Muscle layer of duodenum (tissue), 2 donors: ENCODE data around the gene DKC1.

ENCODE experiments used
- H3K27ac ChIP-seq: one replicate; pipeline ENCODE4 v1.7.0; 2013; ENCODE audit warnings: mild to moderate bottlenecking, low read length
- H3K27me3 ChIP-seq: one replicate; pipeline ENCODE4 v1.7.0; 2013; ENCODE audit warnings: low read depth, mild to moderate bottlenecking, control low read depth, low read length
- H3K36me3 ChIP-seq, 2 donors: one replicate each; pipeline ENCODE4 v1.7.0; 2013; ENCODE audit warnings: low read length in 2 of 2, control low read depth in 1 of 2, mild to moderate bottlenecking in 1 of 2; ENCODE audit not compliant: insufficient read depth in 2 of 2, control insufficient read depth in 1 of 2
- H3K4me1 ChIP-seq, 2 donors: one replicate each; pipeline ENCODE4 v1.7.0; 2013; ENCODE audit warnings: low read length in 2 of 2, mild to moderate bottlenecking in 2 of 2, control low read depth in 1 of 2, moderate library complexity in 1 of 2; ENCODE audit not compliant: insufficient read depth in 2 of 2, control insufficient read depth in 1 of 2
- H3K4me3 ChIP-seq, 2 donors: one replicate each; pipeline ENCODE4 v1.7.0; 2013; ENCODE audit warnings: low read length in 2 of 2, low read depth in 1 of 2, mild to moderate bottlenecking in 1 of 2
- H3K9me3 ChIP-seq, 2 donors: one replicate each; pipeline ENCODE4 v1.7.0; 2013; ENCODE audit warnings: low read length in 2 of 2, control low read depth in 1 of 2, mild to moderate bottlenecking in 1 of 2; ENCODE audit not compliant: control insufficient read depth in 1 of 2
- donor health status: healthy.

Gene DKC1

GRCh38 chrX:154797006-154797405 is 34.3 kb downstream of the DKC1 start:
- no peak overlapping the region for H3K4me3 ChIP-seq
- no peak overlapping the region for H3K27ac ChIP-seq
- H3K9me3 ChIP-seq, result no peaks in the 10 kb centered on the region
- no peaks in the 10 kb centered on the region for H3K27me3 ChIP-seq
- H3K36me3 ChIP-seq, result no peaks in the 10 kb centered on the region
- H3K4me1 ChIP-seq, result peaks cover 5 to 9% of the 10 kb centered on the region in 2 donors

- H3K36me3 ChIP-seq, result no peaks in the 10 kb centered on the region
- H3K4me1 ChIP-seq, result peaks cover 9 to 11% of the 10 kb centered on the region in 2 donors
- peak overlapping the region; percentile 77 for H3K27ac ChIP-seq
- H3K4me3 ChIP-seq, result peak overlapping the region in 1 of 2 donors; percentile 11
- H3K9me3 ChIP-seq, result no peaks in the 10 kb centered on the region
- no peaks in the 10 kb centered on the region for H3K27me3 ChIP-seq
Observed at GRCh38 chrX:154799556-154800348, 37.1 kb downstream of the DKC1 start.

GRCh38 chrX:154800478-154801210 is 38.0 kb downstream of the DKC1 start:
- Histone ChIP-seq H3K27me3 (no peaks in the 10 kb centered on the region), H3K4me1 (peaks cover 9 to 11% of the 10 kb centered on the region in 2 donors), H3K9me3 (no peaks in the 10 kb centered on the region), H3K27ac (peak overlapping the region; percentile 77), H3K36me3 (no peaks in the 10 kb centered on the region), H3K4me3 (peak overlapping the region in 1 of 2 donors; percentile 11)

- H3K4me1 ChIP-seq, result peaks cover 9 to 11% of the 10 kb centered on the region in 2 donors
Observed at GRCh38 chrX:154802947-154803346, 40.3 kb downstream of the DKC1 start.

GRCh38 chrX:154804261-154804956 is 41.7 kb downstream of the DKC1 start:
- no peaks in the 10 kb centered on the region for H3K36me3 ChIP-seq
- H3K27me3 ChIP-seq, result no peaks in the 10 kb centered on the region
- H3K9me3 ChIP-seq, result no peaks in the 10 kb centered on the region
- H3K4me3 ChIP-seq, result peak overlapping the region; percentile 72 to 77
- peak overlapping the region; percentile 80 for H3K27ac ChIP-seq
- peaks cover 7 to 11% of the 10 kb centered on the region in 2 donors for H3K4me1 ChIP-seq

More at GRCh38 chrX:154802947-154803346, 40.3 kb downstream of the DKC1 start:
- Histone ChIP-seq H3K27ac (peak overlapping the region; percentile 56), H3K36me3 (no peaks in the 10 kb centered on the region), H3K27me3 (no peaks in the 10 kb centered on the region), H3K9me3 (no peaks in the 10 kb centered on the region), H3K4me3 (peak overlapping the region in 1 of 2 donors; percentile 72)

GRCh38 chrX:154804957-154805695 is 42.5 kb downstream of the DKC1 start, which contains the start of gene MPP1:
MPP1 (minus strand) TSS chrX:154805485; CDS start chrX:154805373, 112 bp downstream.
- H3K27ac ChIP-seq, result peak within 1 kb of the TSS; percentile 80

GRCh38 chrX:154805696-154806091 is 43.0 kb downstream of the DKC1 start:
- H3K4me1 ChIP-seq, result peaks cover 0 to 7% of the 10 kb centered on the region in 2 donors
- no peaks in the 10 kb centered on the region for H3K36me3 ChIP-seq
- no peaks in the 10 kb centered on the region for H3K9me3 ChIP-seq
- peak overlapping the region; percentile 50 to 77 for H3K4me3 ChIP-seq
- peak overlapping the region; percentile 72 for H3K27ac ChIP-seq
- H3K27me3 ChIP-seq, result no peaks in the 10 kb centered on the region

More at GRCh38 chrX:154804957-154805695, 42.5 kb downstream of the DKC1 start, which contains the start of gene MPP1:
- H3K36me3 ChIP-seq, result no peaks in the 10 kb centered on the region
- peaks cover 0 to 11% of the 10 kb centered on the region in 2 donors for H3K4me1 ChIP-seq
- peak within 1 kb of the TSS; percentile 72 to 77 for H3K4me3 ChIP-seq
- H3K9me3 ChIP-seq, result no peaks in the 10 kb centered on the region
- no peaks in the 10 kb centered on the region for H3K27me3 ChIP-seq

- Histone ChIP-seq H3K4me1 (peaks cover 0 to 7% of the 10 kb centered on the region in 2 donors), H3K9me3 (no peaks in the 10 kb centered on the region), H3K27ac (no peak overlapping the region), H3K27me3 (no peaks in the 10 kb centered on the region), H3K36me3 (no peaks in the 10 kb centered on the region), H3K4me3 (no peak overlapping the region)
Observed at GRCh38 chrX:154806837-154807501, 44.3 kb downstream of the DKC1 start.

GRCh38 chrX:154809939-154810665 is 47.4 kb downstream of the DKC1 start:
- Histone ChIP-seq H3K27ac (no peak overlapping the region), H3K27me3 (no peaks in the 10 kb centered on the region), H3K4me3 (no peak overlapping the region), H3K4me1 (no peaks in the 10 kb centered on the region), H3K9me3 (no peaks in the 10 kb centered on the region), H3K36me3 (no peaks in the 10 kb centered on the region)
